ENCODE data around the gene SUSD4. TPM values are rescaled to one million over a fixed set of nuclear protein-coding genes. Genes with fewer than 3 reads are reported as not detected.
"Not testable (repeated sequence)": the region's sequence is repeated elsewhere in the genome, so short reads cannot be mapped to it uniquely, and the experiment has no call there.

The SUSD4 gene
- total and polyA plus RNA-seq, 7 experiments from 2014 or later, result 0.10 to 21.5 (median 7.7) TPM

DNA sequence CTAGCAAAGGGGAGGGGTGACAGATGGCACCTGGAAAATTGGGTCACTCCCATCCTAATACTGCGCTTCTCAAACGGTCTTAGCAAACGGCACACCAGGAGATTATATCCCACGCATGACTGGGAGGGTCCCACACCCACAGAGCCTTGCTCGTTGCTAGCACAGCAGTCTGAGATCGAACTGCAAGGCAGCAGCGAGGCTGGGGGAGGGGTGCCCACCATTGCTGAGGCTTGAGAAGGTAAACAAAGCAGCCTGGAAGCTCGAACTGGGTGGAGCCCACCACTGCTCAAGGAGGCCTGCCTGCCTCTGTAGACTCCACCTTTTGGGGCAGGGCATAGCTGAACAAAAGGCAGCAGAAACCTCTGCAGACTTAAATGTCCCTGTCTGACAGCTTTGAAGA lies 85.7 kb downstream of the SUSD4 start:
- DNase-seq, result not testable (repeated sequence)

GRCh38 chr1:223276029-223276428 lies 87.9 kb downstream of the SUSD4 start:
- Histone ChIP-seq H3K4me3 (ENCODE audit: low read length) (no peak overlapping the region), H3K27ac (ENCODE audit: low read depth, low read length) (no peak overlapping the region), H3K36me3 (ENCODE audit: control insufficient read depth in 2 of 3, insufficient read depth in 3 of 3, low read length in 3 of 3) (no peaks in the 10 kb centered on the region), H3K9me3 (ENCODE audit: control insufficient read depth in 2 of 3, low read length in 3 of 3) (no peaks in the 10 kb centered on the region), H3K27me3 (ENCODE audit: control insufficient read depth in 2 of 2, insufficient read depth in 2 of 2, low read length in 2 of 2) (no peaks in the 10 kb centered on the region), H3K4me1 (ENCODE audit: control insufficient read depth in 2 of 2, insufficient read depth in 2 of 2, low read length in 2 of 2) (no peaks in the 10 kb centered on the region)
- peaks cover 0 to 7% (median 3%) of the 10 kb centered on the region in 5 donors for H3K36me3 Mint-ChIP-seq
- ChIA-PET CTCF (no interaction called here), POLR2A (no interaction called here)
- H3K4me3 Mint-ChIP-seq, result no peak overlapping the region
- no peak overlapping the region for H3K27ac Mint-ChIP-seq
- H3K9me3 Mint-ChIP-seq, result peaks cover 0 to 5% (median 0%) of the 10 kb centered on the region in 11 donors
- intact Hi-C loops (cut with micrococcal nuclease), result no loop called here
- ATAC-seq (no peak), DNase-seq (no peak)
- H3K27me3 Mint-ChIP-seq, result no peaks in the 10 kb centered on the region
- peaks cover 0 to 10% (median 2%) of the 10 kb centered on the region in 7 donors for H3K4me1 Mint-ChIP-seq

More for the DNA sequence above, 85.7 kb downstream of the SUSD4 start:
- H3K4me3 Mint-ChIP-seq; H3K4me3 ChIP-seq (ENCODE audit: low read length); H3K27ac ChIP-seq (ENCODE audit: low read depth, low read length); H3K36me3 ChIP-seq (ENCODE audit: control insufficient read depth in 2 of 3, insufficient read depth in 3 of 3, low read length in 3 of 3); H3K9me3 Mint-ChIP-seq; H3K9me3 ChIP-seq (ENCODE audit: control insufficient read depth in 2 of 3, low read length in 3 of 3); H3K27me3 ChIP-seq (ENCODE audit: control insufficient read depth in 2 of 2, insufficient read depth in 2 of 2, low read length in 2 of 2); H3K27me3 Mint-ChIP-seq; H3K27ac Mint-ChIP-seq; H3K36me3 Mint-ChIP-seq; CTCF ChIA-PET; POLR2A ChIA-PET; ATAC-seq; H3K4me1 ChIP-seq (ENCODE audit: control insufficient read depth in 2 of 2, insufficient read depth in 2 of 2, low read length in 2 of 2); intact Hi-C loops (cut with micrococcal nuclease): not testable (repeated sequence)
- H3K4me1 Mint-ChIP-seq, result peaks cover 0 to 11% (median 2%) of the 10 kb centered on the region in 7 donors

- DNase-seq (no peak), ATAC-seq (no peak)
- H3K4me1 Mint-ChIP-seq, result peaks cover 0 to 14% (median 12%) of the 10 kb centered on the region in 7 donors
- H3K9me3 Mint-ChIP-seq, result no peaks in the 10 kb centered on the region
- no peaks in the 10 kb centered on the region for H3K4me1 ChIP-seq (ENCODE audit: control insufficient read depth in 2 of 2, insufficient read depth in 2 of 2, low read length in 2 of 2)
- CTCF ChIA-PET, result interaction anchor here (1.2 kb wide), 1 partner anchor 144 kb away, joined by 3 read pairs; no protein-coding TSS in a partner anchor
- peaks cover 0 to 7% (median 2%) of the 10 kb centered on the region in 5 donors for H3K36me3 Mint-ChIP-seq
- no peak overlapping the region for H3K27ac Mint-ChIP-seq
- H3K27ac ChIP-seq (ENCODE audit: low read depth, low read length), result no peak overlapping the region
- no peak overlapping the region for H3K4me3 ChIP-seq (ENCODE audit: low read length)
- POLR2A ChIA-PET, result no interaction called here
- H3K36me3 ChIP-seq (ENCODE audit: control insufficient read depth in 2 of 3, insufficient read depth in 3 of 3, low read length in 3 of 3), result no peaks in the 10 kb centered on the region
- no peak overlapping the region for H3K4me3 Mint-ChIP-seq
- intact Hi-C loops (cut with micrococcal nuclease), result no loop called here
- H3K27me3 ChIP-seq (ENCODE audit: control insufficient read depth in 2 of 2, insufficient read depth in 2 of 2, low read length in 2 of 2), result no peaks in the 10 kb centered on the region
- no peaks in the 10 kb centered on the region for H3K27me3 Mint-ChIP-seq
- H3K9me3 ChIP-seq (ENCODE audit: control insufficient read depth in 2 of 3, low read length in 3 of 3), result no peaks in the 10 kb centered on the region
These were observed 90.5 kb downstream of the SUSD4 start for GRCh38 chr1:223273511-223273910.

DNA sequence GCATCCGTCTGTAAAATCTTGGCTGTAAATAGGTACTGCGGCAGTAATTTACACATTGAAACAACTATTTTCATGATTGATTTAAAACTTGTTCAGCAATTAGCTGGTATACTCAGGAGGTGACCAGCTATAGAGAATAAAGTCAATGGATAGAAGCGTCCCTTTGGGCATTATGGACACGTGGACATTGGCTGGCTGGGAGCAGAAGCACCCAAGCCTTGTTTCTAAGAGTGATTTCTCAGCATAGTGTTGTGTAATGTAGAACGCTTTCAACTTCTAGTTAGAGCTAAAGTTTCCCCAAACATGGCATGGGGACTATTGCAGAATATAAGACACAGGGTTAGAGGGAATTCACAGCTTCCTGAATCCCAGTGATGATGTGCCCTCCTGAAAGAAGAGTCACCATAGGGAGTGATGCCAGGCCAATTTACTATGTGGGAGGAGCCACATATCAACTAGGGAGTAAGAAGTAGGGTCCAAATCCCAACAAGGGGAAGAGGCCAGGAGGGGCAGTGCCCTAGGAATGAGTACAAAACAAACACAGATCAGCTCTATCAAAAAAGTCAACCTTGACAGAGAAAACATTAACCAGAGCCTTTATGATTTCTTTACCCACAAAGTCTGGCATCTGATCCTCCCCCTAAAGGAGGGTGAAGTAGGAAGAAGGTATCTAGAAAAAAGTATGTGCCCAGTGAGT lies 92.7 kb downstream of the SUSD4 start:
- no peak overlapping the region for H3K4me3 Mint-ChIP-seq
- H3K36me3 Mint-ChIP-seq, result peaks cover 0 to 19% (median 5%) of the 10 kb centered on the region in 5 donors
- Histone ChIP-seq H3K9me3 (ENCODE audit: control insufficient read depth in 2 of 3, low read length in 3 of 3) (no peaks in the 10 kb centered on the region), H3K27ac (ENCODE audit: low read depth, low read length) (no peak overlapping the region), H3K36me3 (ENCODE audit: control insufficient read depth in 2 of 3, insufficient read depth in 3 of 3, low read length in 3 of 3) (peaks cover 0 to 8% (median 0%) of the 10 kb centered on the region in 3 experiments), H3K4me3 (ENCODE audit: low read length) (no peak overlapping the region), H3K4me1 (ENCODE audit: control insufficient read depth in 2 of 2, insufficient read depth in 2 of 2, low read length in 2 of 2) (no peaks in the 10 kb centered on the region), H3K27me3 (ENCODE audit: control insufficient read depth in 2 of 2, insufficient read depth in 2 of 2, low read length in 2 of 2) (no peaks in the 10 kb centered on the region)
- no peaks in the 10 kb centered on the region for H3K9me3 Mint-ChIP-seq
- DNase-seq (no peak), ATAC-seq (no peak)
- ChIA-PET POLR2A (no interaction called here), CTCF (interaction anchor here (0.7 kb wide), 2 partner anchors 127 to 138 kb away, joined by 4 to 5 read pairs; no protein-coding TSS in a partner anchor)
- intact Hi-C loops (cut with micrococcal nuclease), result no loop called here
- H3K27me3 Mint-ChIP-seq, result peaks cover 0 to 4% (median 0%) of the 10 kb centered on the region in 5 donors
- H3K4me1 Mint-ChIP-seq, result peaks cover 0 to 16% (median 13%) of the 10 kb centered on the region in 7 donors
- no peak overlapping the region for H3K27ac Mint-ChIP-seq

- CTCF ChIA-PET, result no interaction called here
These were observed 93.8 kb downstream of the SUSD4 start for GRCh38 chr1:223270155-223270554.

GRCh38 chr1:223269006-223269405 lies 95.0 kb downstream of the SUSD4 start:
- CTCF ChIA-PET, result no interaction called here
- H3K4me3 ChIP-seq (ENCODE audit: low read length), result no peak overlapping the region
- no peak for DNase-seq
- no peak overlapping the region for H3K27ac Mint-ChIP-seq
- H3K36me3 Mint-ChIP-seq, result peaks cover 0 to 32% (median 6%) of the 10 kb centered on the region in 5 donors
- peaks cover 0 to 8% (median 0%) of the 10 kb centered on the region in 3 experiments for H3K36me3 ChIP-seq (ENCODE audit: control insufficient read depth in 2 of 3, insufficient read depth in 3 of 3, low read length in 3 of 3)
- peaks cover 0 to 4% (median 0%) of the 10 kb centered on the region in 5 donors for H3K27me3 Mint-ChIP-seq
- intact Hi-C loops (cut with micrococcal nuclease), result loop anchor here in 1 of 2 donors (2.0 kb wide), 1 partner anchor 64 kb away; no protein-coding TSS in a partner anchor
- POLR2A ChIA-PET, result no interaction called here
- no peak for ATAC-seq
- H3K4me1 Mint-ChIP-seq, result peaks cover 0 to 16% (median 13%) of the 10 kb centered on the region in 7 donors
- no peak overlapping the region for H3K4me3 Mint-ChIP-seq
- no peaks in the 10 kb centered on the region for H3K9me3 Mint-ChIP-seq
- H3K4me1 ChIP-seq (ENCODE audit: control insufficient read depth in 2 of 2, insufficient read depth in 2 of 2, low read length in 2 of 2), result no peaks in the 10 kb centered on the region
- H3K27ac ChIP-seq (ENCODE audit: low read depth, low read length), result no peak overlapping the region
- no peaks in the 10 kb centered on the region for H3K27me3 ChIP-seq (ENCODE audit: control insufficient read depth in 2 of 2, insufficient read depth in 2 of 2, low read length in 2 of 2)
- no peaks in the 10 kb centered on the region for H3K9me3 ChIP-seq (ENCODE audit: control insufficient read depth in 2 of 3, low read length in 3 of 3)

More at GRCh38 chr1:223270155-223270554, 93.8 kb downstream of the SUSD4 start:
- Mint-ChIP-seq H3K36me3 (peaks cover 0 to 25% (median 5%) of the 10 kb centered on the region in 5 donors), H3K4me3 (no peak overlapping the region), H3K4me1 (peaks cover 0 to 16% (median 13%) of the 10 kb centered on the region in 7 donors), H3K27me3 (peaks cover 0 to 4% (median 0%) of the 10 kb centered on the region in 5 donors), H3K27ac (no peak overlapping the region), H3K9me3 (no peaks in the 10 kb centered on the region)
- H3K4me1 ChIP-seq (ENCODE audit: control insufficient read depth in 2 of 2, insufficient read depth in 2 of 2, low read length in 2 of 2), result no peaks in the 10 kb centered on the region
- peaks cover 0 to 8% (median 0%) of the 10 kb centered on the region in 3 experiments for H3K36me3 ChIP-seq (ENCODE audit: control insufficient read depth in 2 of 3, insufficient read depth in 3 of 3, low read length in 3 of 3)
- no peaks in the 10 kb centered on the region for H3K9me3 ChIP-seq (ENCODE audit: control insufficient read depth in 2 of 3, low read length in 3 of 3)
- H3K27ac ChIP-seq (ENCODE audit: low read depth, low read length), result no peak overlapping the region
- DNase-seq (no peak), ATAC-seq (no peak)
- no peaks in the 10 kb centered on the region for H3K27me3 ChIP-seq (ENCODE audit: control insufficient read depth in 2 of 2, insufficient read depth in 2 of 2, low read length in 2 of 2)
- intact Hi-C loops (cut with micrococcal nuclease), result no loop called here
- no peak overlapping the region for H3K4me3 ChIP-seq (ENCODE audit: low read length)
- POLR2A ChIA-PET, result interaction anchor here (0.5 kb wide), 1 partner anchor 18 kb away, joined by 3 read pairs; no protein-coding TSS in a partner anchor

All from naive thymus-derived CD4-positive, alpha-beta T cell (primary cell).